Endothelial cell of hepatic sinusoid (primary cell): Measurements from ENCODE around the gene GPR142.

ENCODE experiments used
- in situ Hi-C: cut with HindIII; loops from 2 replicates; pipeline ENCODE4 v1.10.0; 2017; ENCODE audit warnings: low sequenced_read_pairs

GPR142 gene

GRCh38 chr17:74367206-74367605 is at the start of gene GPR142:
Gene GPR142 (plus strand): TSS chr17:74367506. CDS start chr17:74369541, 2,035 bp downstream.
- in situ Hi-C loops: no loop called here

- in situ Hi-C loops: no loop called here
Measured at GRCh38 chr17:74318391-74318790, 48.9 kb upstream of the GPR142 start.

GRCh38 chr17:74324521-74324920 is 42.8 kb upstream of the GPR142 start:
- in situ Hi-C loops: no loop called here

DNA sequence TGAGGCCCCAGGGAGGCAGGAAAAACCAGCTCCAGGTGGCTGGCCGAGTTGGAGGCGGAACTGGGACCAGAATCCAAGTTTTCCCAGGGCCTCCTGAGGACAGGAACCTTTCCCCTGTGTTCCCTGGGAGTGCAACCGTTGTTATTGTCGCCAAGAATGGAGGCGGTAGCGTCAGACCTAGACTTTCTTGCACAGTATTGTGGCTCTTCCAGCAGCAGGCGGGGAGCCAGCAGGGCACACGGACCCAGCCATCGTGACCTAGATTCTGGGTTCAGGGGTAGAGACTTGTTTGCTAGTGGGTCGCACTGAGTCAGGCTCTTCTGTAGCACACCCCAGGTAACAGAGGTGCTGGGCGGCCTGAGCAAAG is 41.9 kb upstream of the GPR142 start:
- in situ Hi-C loops: no loop called here

- in situ Hi-C loops: no loop called here
Measured at GRCh38 chr17:74325743-74326379, 41.4 kb upstream of the GPR142 start, which contains the start of gene KIF19. Gene KIF19 (plus strand): TSS chr17:74326226. CDS start chr17:74326350, 124 bp downstream.

DNA sequence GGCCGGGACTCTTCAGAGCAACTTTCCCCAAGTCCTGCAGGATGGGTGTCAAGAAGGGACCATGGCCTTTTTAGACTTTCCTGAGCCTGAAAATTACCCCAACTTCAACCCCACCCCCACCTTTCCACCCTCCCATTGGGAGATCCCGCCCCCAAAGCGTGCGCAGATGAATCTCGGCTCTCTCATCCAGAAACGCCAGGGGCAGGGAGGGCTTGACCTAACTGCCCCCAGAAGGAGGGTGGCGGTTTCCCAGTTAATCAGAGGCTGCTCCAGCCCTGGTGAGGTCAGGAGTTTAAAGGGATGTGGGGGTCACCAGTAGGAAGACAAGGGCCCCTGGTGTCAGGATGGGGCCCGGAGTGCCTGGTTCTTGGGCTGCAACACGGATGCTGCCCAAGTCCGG is 40.8 kb upstream of the GPR142 start:
- in situ Hi-C loops: no loop called here

- in situ Hi-C loops: no loop called here
Measured at GRCh38 chr17:74328487-74328886, 38.8 kb upstream of the GPR142 start.

DNA sequence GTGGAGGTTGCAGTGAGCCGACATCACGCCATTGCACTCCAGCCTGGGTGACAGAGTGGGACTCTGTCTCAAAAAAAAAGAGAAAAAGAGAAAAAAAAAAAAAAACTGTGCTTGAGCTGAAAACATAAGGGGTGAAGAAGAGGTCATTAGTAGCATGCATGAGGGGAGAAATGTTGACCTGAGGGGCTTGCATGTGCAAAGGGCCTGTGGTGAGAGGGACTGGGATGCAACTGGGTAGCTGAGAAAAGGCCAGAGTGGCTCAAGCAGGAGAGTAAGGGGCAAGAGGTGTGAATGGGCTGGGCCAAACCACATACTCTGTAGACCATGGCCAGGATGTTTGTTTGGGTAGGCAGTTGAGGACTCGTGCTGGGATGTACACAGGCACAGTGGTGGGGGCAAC is 37.9 kb upstream of the GPR142 start:
- in situ Hi-C loops: no loop called here

GRCh38 chr17:74330446-74330845 is 36.9 kb upstream of the GPR142 start:
- in situ Hi-C loops: no loop called here

DNA sequence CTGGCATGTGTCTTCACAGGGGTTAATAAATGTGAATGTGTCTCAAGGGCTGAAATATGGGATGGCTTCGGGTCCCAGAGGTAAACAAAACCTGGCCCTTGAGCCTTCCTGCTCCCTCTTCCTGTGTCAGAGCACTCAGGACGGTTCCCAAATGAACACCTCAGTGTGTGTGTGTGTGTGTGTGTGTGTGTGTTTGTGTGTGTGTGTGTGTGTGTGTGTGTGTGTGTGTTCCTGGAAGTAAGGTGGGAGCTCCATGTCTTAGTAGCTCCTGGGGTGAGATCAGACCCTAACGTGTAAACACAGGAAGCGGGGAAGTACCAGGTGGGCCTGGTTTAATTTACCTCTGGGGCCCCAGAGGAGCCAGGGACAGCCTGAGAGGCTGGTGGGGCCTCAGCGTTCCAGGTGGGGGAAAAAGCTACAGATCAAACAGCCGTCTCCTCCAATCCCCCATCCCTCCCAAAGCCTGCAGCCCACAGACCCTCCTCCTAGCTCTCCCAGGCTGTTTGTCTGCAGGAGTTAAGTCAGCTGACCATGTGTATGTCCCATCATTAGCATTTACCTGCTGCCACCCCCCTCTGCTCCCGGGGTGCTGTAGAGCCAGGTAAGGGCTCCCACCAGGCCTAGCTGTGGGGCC is 35.2 kb upstream of the GPR142 start:
- in situ Hi-C loops: no loop called here

DNA sequence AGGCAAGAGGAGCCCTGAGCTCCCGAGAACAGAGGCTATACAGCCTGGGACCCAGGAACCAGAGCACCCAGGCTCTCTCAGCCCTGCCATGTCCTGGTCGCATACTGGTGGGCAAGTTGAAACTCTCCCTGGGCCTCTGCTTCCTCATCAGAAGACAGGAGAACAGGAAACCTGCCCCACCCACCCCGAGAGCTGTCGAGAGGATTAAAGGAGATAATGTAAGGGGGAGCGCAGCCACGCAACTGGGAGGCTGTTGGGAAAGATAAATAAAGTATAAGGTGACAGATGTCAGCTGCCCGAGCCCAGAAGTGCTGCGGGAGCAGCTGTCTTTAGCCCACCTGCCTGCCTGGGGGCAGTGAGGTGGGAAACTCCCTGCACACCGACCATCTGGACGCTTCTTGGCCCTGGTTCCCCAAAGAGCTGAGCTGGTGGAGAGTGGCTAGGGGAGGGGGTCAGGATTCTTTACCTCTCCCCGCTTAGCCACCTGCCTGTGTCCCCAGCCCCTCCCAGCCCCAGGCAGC is 34.5 kb upstream of the GPR142 start:
- in situ Hi-C loops: no loop called here

DNA sequence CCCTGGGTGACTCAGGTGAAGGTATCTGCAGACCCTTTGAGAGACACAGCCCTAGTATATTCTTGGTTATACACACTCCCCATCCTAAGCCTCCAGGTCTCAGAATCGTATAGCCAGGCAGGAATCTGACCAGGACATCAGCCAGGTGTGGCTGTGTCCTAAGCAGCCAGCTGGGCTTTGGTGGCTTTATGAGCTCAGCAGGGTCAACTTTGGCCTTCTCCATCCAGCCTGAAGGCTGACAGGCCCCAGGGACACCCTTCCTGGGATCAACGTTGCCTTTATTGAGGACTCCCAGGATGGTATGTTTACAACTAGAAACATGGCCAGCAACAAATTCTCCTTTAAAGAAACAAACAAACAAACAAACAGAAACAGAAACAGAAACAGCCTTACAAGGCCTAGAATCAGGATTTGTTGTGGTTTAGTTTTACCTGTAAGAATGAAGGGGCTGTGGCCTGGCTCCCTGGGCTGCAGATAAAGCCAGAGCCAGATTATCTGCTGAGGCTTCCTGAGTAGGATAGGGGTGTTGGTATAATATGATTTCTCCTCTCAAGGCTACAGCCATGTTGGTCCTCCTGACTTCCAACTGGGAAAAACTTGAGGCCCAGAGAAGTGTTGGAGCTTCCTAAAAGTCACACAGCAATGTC is 32.8 kb upstream of the GPR142 start:
- in situ Hi-C loops: no loop called here

DNA sequence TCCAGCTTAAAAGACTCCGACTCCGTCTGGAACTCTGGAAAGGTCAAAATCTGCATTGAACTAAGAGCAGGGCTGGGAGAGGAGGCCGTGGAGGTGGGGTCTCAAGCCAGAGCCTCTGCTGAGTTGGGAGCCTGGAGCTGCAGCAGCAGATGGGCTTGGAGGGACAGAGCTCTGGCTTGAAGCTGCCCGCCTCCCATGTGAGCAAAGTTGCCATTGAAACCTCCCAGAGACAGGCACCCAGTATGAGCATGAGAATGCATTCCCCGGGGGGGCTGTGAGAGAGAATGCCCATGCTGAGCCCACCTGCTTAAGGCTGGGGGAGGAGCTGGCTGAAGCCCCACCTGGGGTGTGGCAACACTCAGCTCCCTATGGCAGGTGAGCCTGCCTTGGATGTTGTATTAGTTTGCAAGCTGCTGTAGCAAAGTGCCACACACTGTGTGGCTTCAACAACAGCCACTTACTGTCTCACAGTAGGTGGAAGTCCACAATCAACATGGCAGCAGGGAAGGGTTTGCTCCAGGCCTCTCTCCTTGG is 31.7 kb upstream of the GPR142 start:
- in situ Hi-C loops: no loop called here

- in situ Hi-C loops: no loop called here
Measured at GRCh38 chr17:74336307-74336706, 31.0 kb upstream of the GPR142 start.

DNA sequence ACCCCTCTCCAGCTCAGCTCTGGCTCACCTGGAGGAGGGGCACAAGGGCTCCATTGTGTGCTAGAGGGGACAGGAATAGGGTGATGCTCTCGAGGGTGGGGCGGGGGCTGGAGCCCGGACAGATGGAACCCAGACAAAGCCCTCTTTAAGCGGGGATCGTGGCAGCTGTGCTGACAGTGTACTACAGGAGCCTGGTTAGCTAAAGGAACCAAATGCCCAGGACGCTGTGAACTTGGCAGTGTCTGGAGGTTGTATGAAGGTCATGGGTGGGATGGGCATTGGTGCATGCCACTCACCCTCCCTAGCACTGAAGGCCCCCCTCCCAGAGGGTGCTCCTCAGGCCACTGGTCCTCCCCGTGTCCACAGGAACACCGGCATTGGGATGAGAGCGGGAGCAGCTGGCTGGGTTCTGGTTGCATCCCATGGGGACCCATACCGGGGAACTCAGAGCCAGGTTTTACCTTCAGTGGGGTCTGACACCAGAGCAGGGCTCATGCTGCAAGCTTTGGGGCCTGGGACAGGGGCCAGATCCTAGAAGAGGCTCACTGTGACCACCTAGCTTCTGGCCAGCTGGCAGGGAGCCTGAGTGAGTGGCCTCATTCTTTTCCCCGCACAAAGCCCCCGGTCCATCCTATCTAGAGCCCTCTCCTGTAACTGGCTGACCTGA is 29.3 kb upstream of the GPR142 start:
- in situ Hi-C loops: no loop called here

DNA sequence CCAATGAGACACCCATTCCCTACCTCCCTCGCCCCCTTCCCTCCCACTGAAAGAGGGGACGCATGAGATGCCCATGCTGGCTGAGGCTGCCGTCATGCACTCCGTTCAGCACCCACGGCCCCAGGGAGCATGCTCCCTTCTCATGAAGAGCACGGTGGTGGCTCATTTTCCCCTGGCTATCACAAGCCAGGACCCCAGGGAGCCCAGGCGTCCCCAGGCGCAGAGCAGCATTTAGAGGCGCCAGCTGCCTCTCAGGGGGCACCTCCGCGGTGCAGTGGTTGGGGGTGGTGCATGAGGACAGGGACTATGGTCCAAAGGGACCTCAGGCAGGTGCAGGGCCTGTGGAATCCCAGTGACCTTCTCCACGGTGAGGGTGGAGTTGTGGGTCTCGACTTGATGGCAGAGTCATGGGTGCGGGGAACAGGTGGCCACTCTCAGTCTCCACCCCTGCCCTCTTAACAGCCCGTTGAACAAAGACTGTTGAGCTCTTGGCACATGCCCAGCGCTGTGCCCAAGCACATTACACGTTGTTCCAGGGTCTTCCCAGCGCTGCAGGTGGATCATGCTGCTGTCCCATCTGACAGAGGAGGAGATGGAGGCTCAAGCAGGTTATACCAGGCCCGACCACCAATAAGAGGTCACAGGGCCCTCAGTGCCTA is 27.6 kb upstream of the GPR142 start:
- in situ Hi-C loops: no loop called here

- in situ Hi-C loops: no loop called here
Measured at GRCh38 chr17:74340470-74341023, 26.8 kb upstream of the GPR142 start.

DNA sequence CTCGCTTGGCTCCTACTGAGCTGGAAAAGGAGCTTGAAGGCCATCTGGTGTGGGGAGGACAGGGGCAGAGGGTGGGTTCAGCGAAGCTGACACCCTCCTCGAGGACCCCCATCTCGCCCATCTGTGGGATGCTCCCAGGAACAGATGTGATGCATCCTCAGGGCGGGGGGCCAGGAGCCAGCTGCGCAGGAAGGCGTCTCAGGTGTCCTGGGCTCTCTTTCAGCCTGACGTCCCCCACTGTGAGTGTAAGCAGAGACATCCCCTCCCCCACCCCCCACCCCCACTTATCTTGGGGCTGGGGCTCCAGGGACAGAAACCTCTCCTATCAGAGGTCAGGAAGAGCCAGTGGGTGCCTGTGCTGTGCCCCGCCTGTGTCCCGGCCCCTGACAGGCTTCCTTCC is 25.1 kb upstream of the GPR142 start:
- in situ Hi-C loops: no loop called here

DNA sequence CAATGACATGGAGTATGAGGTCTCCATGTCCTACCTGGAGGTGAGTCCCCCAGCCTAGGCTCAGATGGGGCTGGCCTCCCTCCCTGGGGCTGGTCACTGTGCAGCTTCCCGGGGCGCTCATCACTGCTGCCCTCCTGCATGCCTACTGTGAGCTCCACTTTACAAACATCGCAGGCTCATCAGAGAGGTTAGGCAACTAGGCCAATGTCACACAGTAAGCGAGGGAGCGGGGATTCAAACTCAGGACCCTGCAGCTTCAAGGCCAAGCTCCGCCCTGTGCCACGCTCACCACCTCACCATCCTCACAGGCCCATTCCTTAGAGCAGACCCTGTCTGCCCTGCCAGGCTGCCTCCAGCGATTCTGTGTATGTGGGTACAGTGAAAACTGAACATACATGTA is 24.2 kb upstream of the GPR142 start:
- in situ Hi-C loops: no loop called here

- in situ Hi-C loops: no loop called here
Measured at GRCh38 chr17:74343526-74344284, 23.6 kb upstream of the GPR142 start.
